GM21390 (cell line): ENCODE measurements around the gene SLC4A7.
"Not testable (repeated sequence)": the region's sequence is repeated elsewhere in the genome, so short reads cannot be mapped to it uniquely, and the experiment has no call there.

Experiments
- ATAC-seq: cut with Tn5 transposase; IDR thresholded peaks from one replicate; pipeline ENCODE4 v1.9.1; 2021; ENCODE audit not compliant: unreplicated experiment

SLC4A7 gene

DNA sequence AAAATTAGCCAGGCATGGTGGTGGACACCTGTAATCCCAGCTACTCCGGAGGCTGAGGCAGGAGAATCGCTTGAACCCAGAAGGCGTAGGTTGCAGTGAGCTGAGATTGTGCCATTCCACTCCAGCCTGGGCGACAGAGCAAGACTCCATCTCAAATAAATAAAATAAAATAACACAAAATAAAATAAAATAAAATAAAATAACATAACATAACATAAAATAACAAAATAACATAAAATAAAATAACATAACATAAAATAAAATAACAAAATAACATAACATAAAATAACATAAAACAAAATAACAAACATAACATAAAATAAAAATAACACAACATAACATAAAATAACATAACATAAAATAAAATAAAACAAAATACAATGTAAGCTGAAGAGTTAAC is 45.8 kb downstream of the SLC4A7 start:
- ATAC-seq: not testable (repeated sequence)

DNA sequence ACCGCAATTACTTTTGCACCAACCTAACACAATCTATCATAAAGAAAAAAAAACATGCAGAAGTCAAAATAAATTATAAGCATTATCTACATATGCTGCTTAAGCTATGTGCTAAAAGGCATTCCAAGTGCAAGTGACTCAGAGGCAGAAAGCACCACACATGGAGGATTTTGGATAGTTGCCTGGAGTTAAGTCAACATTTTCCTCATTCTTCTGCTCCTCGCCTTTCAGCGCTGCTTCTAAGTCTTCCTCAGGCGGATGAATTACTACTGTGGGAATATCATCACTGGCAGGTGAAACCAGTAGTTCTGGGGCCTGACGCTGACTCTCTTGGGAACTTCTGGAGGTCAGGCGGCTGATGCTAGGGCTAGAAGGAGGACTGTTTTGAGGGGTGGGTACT is 53.1 kb downstream of the SLC4A7 start:
- ATAC-seq: no peak

DNA sequence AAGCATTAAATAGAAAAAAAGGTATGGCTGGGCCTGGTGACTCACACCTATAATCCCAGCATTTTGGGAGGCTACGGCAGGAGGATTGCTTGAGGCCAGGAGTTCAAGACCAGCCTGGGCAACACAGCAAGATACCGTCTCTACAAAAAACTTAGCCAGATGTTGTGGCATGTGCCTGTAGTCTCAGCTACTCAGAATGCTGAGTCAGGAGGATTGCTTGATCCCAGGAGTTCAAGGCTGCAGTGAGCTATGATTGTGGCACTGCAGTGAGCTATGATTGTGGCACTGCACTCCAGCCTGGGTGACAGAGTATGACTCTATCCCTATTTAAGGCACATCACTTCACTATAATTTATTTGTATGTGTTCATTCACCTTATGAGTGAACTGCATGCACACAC is 54.3 kb downstream of the SLC4A7 start:
- no peak for ATAC-seq

DNA sequence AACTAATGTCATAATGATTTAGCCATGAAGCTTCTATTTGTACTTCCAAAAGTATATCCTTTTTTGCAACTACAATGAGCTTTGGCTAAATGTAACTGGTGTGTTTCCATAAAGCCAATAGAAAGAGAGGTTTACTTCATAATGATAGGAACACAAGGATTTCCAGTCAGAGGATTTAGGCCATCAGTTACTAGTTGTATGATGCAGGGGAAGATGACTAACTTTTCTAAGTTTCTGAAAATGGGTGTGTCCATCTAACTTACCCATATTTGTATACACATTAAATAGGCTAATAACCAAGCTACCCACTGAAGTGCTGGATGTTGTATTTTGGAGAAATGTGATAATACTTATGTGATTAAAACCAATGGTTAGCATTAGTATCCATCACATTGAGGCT is 55.7 kb downstream of the SLC4A7 start:
- ATAC-seq: no peak

DNA sequence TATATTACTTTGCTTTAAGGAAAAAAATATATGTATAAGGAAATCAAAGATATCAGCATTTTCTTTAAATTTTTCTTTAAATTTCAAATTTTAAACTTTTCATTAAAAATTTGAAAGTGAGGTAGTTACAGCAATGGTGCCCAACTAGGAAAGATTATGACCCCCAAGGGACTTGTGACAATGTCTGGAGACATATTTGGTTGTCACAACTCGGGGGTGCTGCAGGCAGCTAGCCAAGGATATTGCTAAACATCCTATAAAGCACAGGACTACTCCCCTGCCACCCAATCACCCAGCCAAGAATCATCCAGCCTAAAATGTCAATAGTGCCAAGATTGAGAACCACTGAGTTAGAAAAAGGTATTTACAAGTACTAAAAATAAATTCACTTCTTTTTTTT is 57.3 kb downstream of the SLC4A7 start:
- ATAC-seq: no peak

DNA sequence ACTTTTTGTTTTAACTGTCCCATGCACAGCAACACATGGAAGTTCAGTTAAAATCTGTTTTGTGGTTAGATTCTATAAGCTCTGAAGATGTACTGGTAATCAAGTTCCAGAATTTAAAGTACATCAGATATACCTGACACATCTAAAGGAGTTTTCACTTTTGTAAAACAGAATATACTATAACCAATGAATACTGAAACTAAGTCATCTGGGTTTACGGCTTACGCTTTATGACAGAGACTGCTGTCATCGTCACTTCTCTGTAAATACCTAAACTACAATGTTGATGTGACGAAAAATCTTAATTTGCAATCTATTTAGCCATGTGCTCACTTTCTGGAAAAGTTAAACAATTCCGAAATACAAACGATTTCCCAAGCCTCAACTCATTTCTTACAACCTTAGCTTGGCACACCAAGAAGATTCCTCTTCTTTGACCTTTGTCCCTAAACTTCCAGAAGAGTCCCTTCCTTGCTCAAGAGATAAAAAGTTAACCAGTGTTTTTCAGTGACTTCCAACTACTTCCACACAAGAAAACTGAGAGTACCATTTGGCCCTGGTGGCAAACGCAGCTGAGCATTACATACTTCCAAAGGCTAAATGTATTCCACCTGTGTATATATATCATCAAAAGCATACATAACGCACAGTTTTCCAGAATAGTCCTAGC is 58.2 kb downstream of the SLC4A7 start:
- ATAC-seq: no peak

DNA sequence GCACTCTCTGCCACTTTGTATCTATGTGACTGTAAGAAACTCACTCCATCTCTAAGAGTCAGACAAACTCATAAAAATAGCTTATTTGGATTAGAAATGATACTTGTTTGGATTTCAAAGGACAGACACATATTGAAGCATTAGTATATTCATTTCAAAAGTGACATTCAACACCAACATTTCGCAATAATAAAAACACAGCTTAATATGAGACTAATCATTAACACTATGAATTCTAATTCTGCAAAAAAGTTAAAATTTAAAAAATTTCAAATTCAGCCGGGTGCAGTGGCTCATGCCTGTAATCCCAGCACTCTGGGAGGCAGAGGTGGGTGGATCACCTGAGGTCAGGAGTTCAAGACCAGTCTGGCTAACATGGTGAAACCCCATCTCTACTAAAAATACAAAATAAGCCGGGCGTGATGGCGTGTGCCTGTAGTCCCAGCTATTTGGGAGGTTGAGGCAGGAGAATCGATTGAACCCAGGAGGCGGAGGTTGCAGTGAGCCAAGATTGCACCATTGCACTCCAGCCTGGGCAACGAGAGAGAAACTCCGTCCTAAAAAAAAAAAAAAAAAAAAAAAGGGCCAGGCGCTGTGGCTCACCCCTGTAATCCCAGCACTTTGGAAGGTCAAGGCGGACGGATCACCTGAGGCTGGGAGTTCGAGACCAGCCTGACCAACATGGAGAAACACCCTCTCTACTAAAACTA is 59.2 kb downstream of the SLC4A7 start:
- not testable (repeated sequence) for ATAC-seq

DNA sequence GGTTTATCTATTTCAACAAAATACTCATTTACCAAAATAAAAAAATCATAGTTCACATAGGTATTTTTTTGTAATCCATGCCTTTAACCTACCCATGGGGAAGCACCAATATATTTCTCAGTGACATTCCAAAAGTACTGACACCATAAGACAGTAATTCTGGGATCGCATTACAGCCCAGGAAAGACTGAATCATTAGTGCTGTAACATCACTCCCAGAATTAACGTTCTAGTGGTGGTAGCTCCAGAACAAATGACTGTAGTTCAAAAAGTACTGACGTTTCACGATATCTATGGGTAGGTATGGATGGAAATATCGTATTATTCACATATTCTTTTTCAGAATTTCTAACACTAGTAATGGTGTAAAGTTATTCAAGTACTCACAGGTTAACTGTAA is 60.7 kb downstream of the SLC4A7 start:
- ATAC-seq: no peak

DNA sequence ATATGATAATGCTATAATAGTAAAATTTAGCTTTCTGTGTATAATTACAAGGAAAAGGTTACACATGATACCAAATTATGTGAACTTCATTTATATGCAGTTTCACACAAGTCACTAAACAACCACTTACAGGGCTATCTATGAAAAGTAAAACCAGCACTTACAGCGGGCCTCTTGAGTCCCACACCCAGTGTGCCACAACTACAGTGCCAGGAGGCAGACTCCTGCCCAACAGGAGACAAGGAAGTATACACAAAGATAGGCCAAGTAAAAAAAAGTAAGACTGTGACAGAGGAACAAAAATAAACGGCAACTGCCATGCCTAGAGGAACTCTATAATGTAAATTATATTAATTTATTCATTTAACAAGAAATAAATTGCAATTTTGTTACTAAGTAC is 61.6 kb downstream of the SLC4A7 start:
- ATAC-seq: no peak

DNA sequence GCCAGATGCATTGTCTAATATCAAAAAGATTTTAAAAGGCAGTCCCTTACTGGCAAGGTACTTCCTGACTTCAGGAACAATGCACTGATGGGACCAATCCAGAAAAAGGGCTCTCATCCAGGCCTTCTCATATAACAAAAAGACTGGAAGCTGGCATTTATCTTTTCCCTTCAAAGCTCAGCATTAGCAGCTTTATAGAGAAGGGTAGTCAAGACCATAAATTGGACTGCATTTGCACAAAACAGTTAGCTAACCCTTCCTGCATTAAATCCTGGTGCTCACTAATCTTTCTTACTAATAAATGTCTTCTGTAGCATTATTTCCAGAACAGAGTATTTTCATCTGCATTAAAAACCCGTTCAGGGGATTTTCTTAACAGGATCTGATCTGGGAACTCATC is 69.0 kb downstream of the SLC4A7 start:
- no peak for ATAC-seq

DNA sequence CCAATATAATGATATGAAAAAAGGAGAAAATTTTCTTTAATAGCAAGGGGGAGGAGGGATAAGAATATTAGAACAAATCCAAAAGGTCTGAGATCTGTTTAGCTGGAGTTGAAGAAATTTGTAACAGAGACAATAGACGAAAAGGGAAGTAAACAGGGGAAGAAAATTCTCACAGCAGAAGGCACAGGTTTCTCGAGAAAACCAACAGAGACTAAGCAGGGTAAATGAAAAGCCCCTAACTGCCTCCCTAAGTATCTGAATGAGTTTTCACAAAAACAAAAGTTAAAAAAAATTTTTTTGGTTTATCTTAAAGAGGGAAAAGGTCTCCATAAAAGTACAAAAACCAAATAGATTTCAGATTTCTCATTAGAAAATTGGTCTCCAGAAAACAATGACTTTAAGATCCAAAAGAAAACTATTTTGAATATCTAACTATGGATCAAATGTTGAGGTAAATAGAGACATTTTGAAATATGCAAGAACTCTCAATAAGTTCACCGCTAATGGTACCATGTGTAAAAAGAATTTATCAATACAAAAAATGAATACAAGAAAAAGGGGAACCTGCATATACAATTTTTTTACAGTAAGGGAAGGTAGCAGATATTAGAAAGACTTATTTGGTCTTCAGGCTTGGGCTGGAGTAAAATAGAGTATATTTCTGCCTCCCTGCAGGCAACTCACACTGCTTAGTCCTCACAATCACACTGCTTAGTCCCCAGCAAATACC is 91.1 kb downstream of the SLC4A7 start:
- peak; percentile 84 for ATAC-seq

DNA sequence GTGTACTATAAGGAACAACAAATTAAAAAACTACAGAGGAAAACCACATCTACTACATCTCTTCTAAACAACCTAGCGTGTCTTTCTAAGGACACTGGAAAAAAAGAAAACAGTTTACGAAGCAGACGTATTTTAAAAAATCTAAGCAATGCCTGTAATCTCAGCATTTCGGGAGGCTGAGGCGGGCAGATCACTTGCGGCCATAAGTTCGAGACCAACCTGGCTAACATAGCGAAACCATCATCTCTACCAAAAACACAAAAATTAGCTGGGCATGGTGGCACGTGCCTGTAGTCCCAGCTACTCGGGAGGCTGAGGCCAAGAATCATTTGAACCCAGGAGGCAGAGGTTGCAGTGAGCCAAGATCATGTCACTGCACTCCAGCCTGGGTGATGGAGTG is 91.8 kb downstream of the SLC4A7 start:
- ATAC-seq: not testable (repeated sequence)

DNA sequence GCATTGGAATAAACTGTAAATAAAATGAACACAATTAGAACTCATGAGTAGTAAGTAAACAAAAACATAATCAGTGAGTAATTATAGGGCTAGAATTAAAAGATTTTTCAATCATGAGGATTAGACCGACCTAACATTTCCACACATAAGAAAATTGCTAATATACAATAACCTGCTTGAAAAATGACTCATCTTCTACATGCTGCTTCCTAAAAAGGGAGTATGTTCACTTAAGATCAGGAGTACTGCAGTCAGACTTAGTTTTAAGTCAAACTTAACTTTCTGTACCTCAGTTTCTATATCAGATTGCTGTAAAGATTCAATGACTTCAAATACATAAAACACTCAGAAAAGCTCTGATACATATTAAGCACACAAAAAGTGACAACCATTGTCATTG is 92.4 kb downstream of the SLC4A7 start:
- ATAC-seq: no peak

DNA sequence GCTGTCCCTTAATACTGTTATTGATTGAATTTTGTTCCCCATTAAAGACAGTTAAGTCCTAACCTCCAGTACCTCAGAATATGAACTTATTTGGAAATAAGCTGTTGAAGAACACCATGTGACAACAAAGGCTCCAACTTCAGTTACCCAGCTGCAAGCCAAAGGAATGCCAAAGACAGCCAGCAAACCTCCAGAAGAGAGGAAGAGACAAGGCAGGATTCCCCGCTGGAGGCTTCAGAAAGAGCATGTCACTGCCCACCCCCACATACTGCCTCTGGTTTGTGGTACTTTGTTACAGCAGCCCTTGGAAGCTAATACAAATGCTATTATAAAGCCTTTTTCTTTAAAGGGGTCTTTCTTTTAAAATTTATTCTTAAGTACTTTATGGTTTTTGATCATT is 96.6 kb downstream of the SLC4A7 start:
- ATAC-seq: no peak

DNA sequence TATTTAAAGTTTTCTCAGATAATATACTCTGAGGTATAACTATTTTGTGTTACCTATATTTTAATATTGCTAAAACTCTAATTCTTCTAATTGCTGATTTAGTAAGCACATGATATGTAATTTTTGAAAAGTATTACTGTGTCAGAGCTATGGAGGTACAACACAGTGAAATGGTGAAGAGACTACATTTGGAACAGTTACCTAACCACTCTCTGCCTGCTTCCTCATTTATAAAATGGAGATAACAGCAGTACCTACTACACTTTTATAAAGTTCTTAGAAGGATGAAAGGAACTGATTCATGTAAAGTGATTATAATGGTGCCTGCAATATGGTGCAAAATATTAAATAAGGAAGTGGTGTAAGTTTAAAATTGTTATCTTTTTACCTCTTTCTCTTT is 98.7 kb downstream of the SLC4A7 start:
- ATAC-seq: no peak

DNA sequence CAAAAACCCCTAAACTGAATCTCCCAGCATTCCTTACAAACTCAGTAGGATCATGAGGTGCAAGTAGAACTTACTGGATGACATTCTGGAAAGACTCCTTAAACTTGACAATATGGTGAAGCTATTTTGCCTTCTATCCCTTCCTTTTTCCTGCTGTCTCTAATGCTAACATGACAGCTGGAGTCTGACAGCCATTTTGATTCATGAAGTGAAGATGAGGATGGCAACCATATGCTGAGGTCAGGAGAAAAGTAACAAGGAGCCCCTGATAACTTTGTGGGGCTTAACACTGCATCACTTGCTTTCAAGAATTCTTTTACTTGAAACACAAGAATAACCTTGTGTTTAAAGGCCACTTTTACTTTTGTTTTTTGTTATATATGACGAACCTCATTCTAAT is 100.0 kb downstream of the SLC4A7 start:
- no peak for ATAC-seq

DNA sequence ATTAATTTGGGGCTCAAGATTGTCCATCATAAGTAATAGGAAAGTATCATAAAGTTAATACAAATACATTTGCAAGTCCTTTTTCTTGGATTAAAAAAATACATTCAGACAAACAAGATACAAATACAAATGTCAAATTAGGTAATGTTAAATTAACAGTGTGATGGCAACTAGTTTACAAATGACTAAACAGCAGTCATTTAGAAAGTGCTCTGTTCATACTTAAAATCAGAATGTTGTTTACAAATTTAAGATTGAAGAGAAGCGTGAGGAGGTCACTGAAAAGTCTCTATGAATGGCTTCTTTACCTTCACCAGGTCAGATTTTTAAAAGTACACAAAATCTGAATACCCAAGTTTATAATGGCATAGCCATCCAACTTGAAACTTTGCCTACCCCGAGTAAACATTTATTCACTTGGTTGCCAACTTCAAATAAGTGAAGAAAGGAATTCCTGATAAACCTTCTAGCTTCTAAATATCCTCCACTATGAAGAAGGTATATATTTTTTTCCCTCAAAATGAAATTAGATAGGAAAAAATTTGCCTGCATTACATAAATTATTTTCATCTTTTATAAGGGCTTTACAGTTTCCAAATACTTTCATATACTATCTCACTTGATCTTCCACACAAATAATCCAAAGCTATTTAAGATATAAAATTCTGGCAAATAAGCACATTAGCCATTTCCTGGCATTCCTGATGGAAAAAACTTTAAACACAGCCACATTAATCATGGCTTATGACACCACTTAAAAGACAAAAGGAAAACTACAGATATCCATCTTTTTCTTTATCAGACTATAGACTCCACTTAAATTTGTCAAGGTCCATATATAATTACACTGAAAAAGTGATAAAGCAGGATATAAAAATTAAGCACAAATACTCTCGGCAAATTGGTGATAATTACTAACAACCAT is 103.5 kb downstream of the SLC4A7 start:
- ATAC-seq: no peak

DNA sequence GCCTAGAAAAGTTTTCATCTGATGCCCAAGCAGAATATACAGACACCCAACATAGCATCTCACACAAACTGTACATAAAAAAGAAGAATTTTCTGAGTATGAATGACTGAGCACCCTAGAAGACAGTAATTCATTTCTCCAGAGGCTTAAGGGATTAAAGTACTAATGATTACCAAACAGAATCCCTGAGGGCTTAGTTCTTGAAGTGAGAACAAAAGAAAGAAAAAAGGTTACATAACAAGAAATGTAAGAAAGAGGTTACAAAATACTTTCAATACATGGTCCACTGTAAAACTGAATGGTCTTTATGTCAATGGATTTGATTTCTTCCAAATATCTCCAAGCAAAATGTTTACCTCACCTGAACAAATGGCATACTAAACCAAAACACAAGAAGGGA is 105.9 kb downstream of the SLC4A7 start:
- ATAC-seq: no peak

DNA sequence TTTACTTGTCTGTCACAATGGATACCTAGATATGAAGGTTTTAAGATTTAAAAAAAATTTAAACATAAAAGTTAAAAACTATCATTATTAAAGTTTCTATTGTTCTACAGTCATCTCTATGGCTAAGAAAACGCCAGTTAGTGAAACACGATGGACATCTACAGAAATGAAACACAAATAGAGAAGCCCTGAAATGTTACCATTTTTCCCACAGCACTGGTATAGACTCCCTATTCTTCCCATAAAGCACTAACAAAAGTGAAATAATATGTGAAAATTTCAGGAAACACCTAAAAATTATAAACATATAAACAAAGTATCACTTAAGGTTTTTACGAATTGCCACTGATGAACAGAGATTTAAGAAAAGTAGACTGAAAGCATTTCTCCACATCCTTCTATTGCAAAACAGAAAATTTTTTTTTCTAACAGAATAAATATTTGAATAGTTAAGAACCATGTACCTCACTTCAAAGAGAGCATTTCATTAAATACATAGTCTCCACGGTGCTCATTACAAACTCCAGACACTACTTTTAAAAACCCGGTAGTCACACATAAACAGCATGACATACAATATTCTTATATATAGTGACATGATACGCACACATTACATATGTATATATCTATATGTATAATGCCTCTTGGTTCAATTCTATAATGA is 107.9 kb downstream of the SLC4A7 start:
- no peak for ATAC-seq

DNA sequence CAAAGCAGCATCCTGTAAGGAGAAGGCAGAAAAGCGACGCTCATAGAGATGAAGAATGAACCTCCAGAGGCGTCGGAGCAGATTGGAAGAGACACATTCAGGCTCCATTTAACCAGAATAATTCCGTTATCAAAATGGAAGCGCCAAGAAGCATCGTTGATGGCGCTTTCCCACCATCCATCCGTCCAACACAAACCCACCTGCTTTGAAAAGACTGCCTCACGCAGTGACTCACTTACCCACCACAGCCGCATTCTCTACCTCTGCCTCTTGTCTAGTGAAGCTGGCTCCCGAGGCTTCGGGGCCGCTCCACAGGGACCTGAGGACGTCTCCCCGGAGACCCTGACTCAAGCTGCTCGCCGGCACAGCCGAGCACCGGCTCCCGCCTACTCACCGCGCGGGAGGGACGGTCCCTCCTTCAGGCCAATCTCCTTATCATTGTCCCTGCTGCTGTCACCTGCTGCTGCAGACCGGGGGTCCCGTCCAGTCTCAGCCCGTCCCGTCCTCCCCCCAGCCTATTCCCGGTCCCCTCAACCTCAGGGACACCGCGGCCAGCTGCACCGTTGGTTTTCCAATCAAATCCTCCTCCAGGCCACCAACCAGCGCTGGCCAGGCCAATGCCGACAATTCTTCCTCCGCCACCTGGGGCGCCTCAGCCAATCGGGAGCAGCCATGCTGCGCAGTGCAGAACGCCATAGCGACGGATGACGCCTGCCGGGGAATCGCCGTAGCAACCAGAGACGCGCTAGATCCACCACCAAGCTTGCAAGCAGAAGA is 115.2 kb downstream of the SLC4A7 start, which contains the start of gene NEK10:
NEK10 (minus strand) TSS at position 553 of the 777 bp plus-strand sequence. CDS start 16,501 bp downstream, outside the sequence.
- peak; percentile 100 for ATAC-seq
